Ectodermal cell (in vitro differentiated cells): ENCODE results near the gene CDKL4.

Source experiments
- H3K27ac ChIP-seq: 2 replicates; pipeline ENCODE4 v1.7.0; 2013; ENCODE audit warnings: mild to moderate bottlenecking, low read depth, low read length; ENCODE audit not compliant: insufficient read depth, poor library complexity, severe bottlenecking
- H3K27me3 ChIP-seq: 2 replicates; pipeline ENCODE4 v1.7.0; 2013; ENCODE audit warnings: mild to moderate bottlenecking, low read length; ENCODE audit not compliant: insufficient read depth, control insufficient read depth, poor library complexity, severe bottlenecking
- H3K36me3 ChIP-seq: one replicate; pipeline ENCODE4 v1.7.0; 2013; ENCODE audit warnings: low read length; ENCODE audit not compliant: control insufficient read depth, insufficient read depth
- H3K4me1 ChIP-seq: one replicate; pipeline ENCODE4 v1.7.0; 2013; ENCODE audit warnings: low read length; ENCODE audit not compliant: control insufficient read depth, insufficient read depth
- H3K4me3 ChIP-seq: 2 replicates; pipeline ENCODE4 v1.7.0; 2013; ENCODE audit warnings: low read depth, low read length, control low read depth; ENCODE audit not compliant: insufficient read depth
- H3K9me3 ChIP-seq: 2 replicates; pipeline ENCODE4 v1.7.0; 2013; ENCODE audit warnings: mild to moderate bottlenecking, low read length, moderate library complexity; ENCODE audit not compliant: control insufficient read depth
- WGBS, 2 experiments: methylation state at CpG; one replicate each; pipeline ENCODE4 v1.1.7; 2013; ENCODE audit warnings: missing lambda C conversion rate in 2 of 2; 5-methylcytosine and 5-hydroxymethylcytosine counted together

CDKL4 gene

GRCh38 chr2:39136799-39137198, 107.0 kb downstream of the CDKL4 start:
- H3K4me3 ChIP-seq, result no peak overlapping the region
- no peaks in the 10 kb centered on the region for H3K36me3 ChIP-seq
- H3K27ac ChIP-seq, result no peak overlapping the region
- no peaks in the 10 kb centered on the region for H3K9me3 ChIP-seq
- 100% methylated on average over 2 to 4 of the region's 5 CpGs for WGBS, 2 experiments
- H3K4me1 ChIP-seq, result no peaks in the 10 kb centered on the region
- no peaks in the 10 kb centered on the region for H3K27me3 ChIP-seq

GRCh38 chr2:39135690-39136259, 108.0 kb downstream of the CDKL4 start:
- no peaks in the 10 kb centered on the region for H3K36me3 ChIP-seq
- H3K4me3 ChIP-seq, result no peak overlapping the region
- no peaks in the 10 kb centered on the region for H3K9me3 ChIP-seq
- 89 to 93% methylated on average over 5 of the region's 5 CpGs for WGBS, 2 experiments
- H3K27me3 ChIP-seq, result no peaks in the 10 kb centered on the region
- no peak overlapping the region for H3K27ac ChIP-seq
- H3K4me1 ChIP-seq, result no peaks in the 10 kb centered on the region

GRCh38 chr2:39133215-39133851, 110.4 kb downstream of the CDKL4 start:
- H3K27ac ChIP-seq, result no peak overlapping the region
- H3K27me3 ChIP-seq, result no peaks in the 10 kb centered on the region
- no peaks in the 10 kb centered on the region for H3K36me3 ChIP-seq
- H3K9me3 ChIP-seq, result no peaks in the 10 kb centered on the region
- no peak overlapping the region for H3K4me3 ChIP-seq
- no peaks in the 10 kb centered on the region for H3K4me1 ChIP-seq
- 90 to 94% methylated on average over 3 of the region's 3 CpGs for WGBS, 2 experiments

- Histone ChIP-seq H3K4me3 (no peak overlapping the region), H3K9me3 (no peaks in the 10 kb centered on the region), H3K27ac (no peak overlapping the region), H3K27me3 (no peaks in the 10 kb centered on the region), H3K36me3 (no peaks in the 10 kb centered on the region), H3K4me1 (no peaks in the 10 kb centered on the region)
- WGBS, 2 experiments, result 91 to 92% methylated on average over 1 of the region's 1 CpG
Observed at GRCh38 chr2:39128919-39129391, 114.8 kb downstream of the CDKL4 start.

- H3K36me3 ChIP-seq, result no peaks in the 10 kb centered on the region
- 81 to 100% methylated on average over 1 of the region's 1 CpG for WGBS, 2 experiments
- H3K4me3 ChIP-seq, result no peak overlapping the region
- no peaks in the 10 kb centered on the region for H3K9me3 ChIP-seq
- H3K27ac ChIP-seq, result no peak overlapping the region
- no peaks in the 10 kb centered on the region for H3K4me1 ChIP-seq
- H3K27me3 ChIP-seq, result no peaks in the 10 kb centered on the region
Observed at GRCh38 chr2:39127973-39128372, 115.8 kb downstream of the CDKL4 start.
